Measurements from ENCODE around the gene ALDH3B2. TPM values are rescaled to one million over a fixed set of nuclear protein-coding genes. Genes with fewer than 3 reads are reported as not detected.

Gene ALDH3B2
- total RNA-seq, 4 donors from 2014 or later: 62.6 to 181 (median 120) TPM

DNA sequence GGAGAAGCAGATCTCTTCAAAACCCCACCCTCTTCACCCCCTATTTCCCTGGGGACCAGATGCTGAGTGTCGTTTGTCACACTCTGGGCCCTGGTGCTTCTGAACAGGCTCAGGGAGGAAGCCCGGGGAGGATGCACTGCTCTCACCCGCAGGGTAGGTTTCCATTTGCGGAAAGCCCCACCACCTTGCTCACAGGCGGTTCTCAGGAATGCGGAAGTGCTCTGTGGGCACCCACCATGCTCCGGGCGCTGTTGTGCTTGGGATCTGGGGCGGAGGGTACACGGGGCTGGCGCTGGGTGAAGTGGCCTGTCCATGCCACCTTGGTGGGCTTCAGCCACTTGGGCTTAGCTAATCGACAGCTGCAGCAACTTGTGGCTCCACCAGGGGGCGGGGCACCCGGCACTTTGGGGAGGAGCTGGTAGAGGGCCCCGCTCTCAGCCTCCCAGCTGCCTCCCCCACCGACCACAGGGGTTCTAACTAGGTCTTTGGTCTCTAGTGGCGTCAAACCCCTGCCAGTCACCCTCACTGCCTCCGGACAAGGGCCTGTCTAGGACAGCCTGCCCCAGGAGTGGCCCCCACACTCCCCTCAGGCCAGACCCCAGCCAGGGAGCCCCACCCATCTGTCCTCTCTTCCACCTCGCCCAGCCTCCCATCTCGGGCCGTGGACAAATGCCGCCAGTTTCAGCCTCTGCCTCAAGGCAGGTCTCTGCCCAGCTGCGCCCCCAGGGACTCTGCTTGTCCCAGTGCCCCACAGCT lies 60.3 kb downstream of the ALDH3B2 start:
- H3K4me1 ChIP-seq: peaks cover 13 to 29% (median 15%) of the 10 kb centered on the region in 3 donors
- H3K4me3 ChIP-seq: peak overlapping the region; percentile 17 to 63 (median 42)
- intact Hi-C loops (cut with DNase I): no loop called here
- H3K27me3 ChIP-seq: peaks cover 0 to 28% (median 0%) of the 10 kb centered on the region in 4 donors
- no peak for DNase-seq
- WGBS, 2 donors: 9 to 19% methylated on average over 5 to 6 of the region's 23 CpGs
- peaks cover 17 to 44% (median 22%) of the 10 kb centered on the region in 3 donors for H3K36me3 ChIP-seq
- TF ChIP-seq, protein P1, sequence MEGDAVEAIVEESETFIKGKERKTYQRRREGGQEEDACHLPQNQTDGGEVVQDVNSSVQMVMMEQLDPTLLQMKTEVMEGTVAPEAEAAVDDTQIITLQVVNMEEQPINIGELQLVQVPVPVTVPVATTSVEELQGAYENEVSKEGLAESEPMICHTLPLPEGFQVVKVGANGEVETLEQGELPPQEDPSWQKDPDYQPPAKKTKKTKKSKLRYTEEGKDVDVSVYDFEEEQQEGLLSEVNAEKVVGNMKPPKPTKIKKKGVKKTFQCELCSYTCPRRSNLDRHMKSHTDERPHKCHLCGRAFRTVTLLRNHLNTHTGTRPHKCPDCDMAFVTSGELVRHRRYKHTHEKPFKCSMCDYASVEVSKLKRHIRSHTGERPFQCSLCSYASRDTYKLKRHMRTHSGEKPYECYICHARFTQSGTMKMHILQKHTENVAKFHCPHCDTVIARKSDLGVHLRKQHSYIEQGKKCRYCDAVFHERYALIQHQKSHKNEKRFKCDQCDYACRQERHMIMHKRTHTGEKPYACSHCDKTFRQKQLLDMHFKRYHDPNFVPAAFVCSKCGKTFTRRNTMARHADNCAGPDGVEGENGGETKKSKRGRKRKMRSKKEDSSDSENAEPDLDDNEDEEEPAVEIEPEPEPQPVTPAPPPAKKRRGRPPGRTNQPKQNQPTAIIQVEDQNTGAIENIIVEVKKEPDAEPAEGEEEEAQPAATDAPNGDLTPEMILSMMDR (IDR thresholded peaks at IDR 0.05): peak; percentile 45 to 74 (median 64)
- TF ChIP-seq POLR2A (IDR thresholded peaks at IDR 0.05): peak in 1 of 4 donors; percentile 25
- H3K9me3 ChIP-seq: no peaks in the 10 kb centered on the region
- peak overlapping the region; percentile 53 to 82 (median 72) for H3K27ac ChIP-seq

DNA sequence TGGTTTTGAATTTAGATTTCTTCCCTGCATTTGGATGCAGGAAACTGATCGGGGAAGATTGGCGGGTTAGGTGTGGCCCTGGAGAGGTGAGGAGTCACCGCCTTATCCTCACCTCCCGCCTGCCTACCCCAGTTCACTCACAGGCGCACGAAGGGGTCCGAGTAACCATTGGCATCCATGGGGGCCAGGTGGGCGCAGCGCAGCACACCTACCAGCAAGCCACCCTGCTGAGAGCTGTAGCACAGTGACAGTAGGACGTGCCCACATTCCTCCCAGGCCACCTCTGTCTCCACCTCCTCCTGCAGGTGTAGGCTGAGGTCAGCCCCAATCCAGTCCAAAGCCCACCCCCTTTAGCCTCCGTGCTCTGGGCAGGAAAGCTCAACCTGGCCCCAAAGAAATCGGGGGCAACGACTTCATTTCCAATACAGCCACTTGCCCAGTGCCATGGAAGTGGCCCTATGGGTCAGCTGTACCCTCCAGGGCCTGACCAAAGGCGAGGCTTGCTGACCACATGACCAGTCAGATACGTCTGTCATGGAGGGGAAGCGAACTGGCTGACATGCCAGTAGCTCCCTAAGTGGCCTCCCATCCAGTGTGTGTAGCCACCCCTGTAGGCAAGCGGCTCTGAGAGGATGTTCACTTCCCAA lies 61.0 kb downstream of the ALDH3B2 start:
- no peak for DNase-seq
- Histone ChIP-seq H3K27me3 (peaks cover 0 to 28% (median 0%) of the 10 kb centered on the region in 4 donors), H3K36me3 (peaks cover 20 to 51% (median 29%) of the 10 kb centered on the region in 3 donors), H3K27ac (peak overlapping the region; percentile 53 to 82 (median 72)), H3K9me3 (no peaks in the 10 kb centered on the region), H3K4me3 (peak overlapping the region; percentile 17 to 63 (median 42)), H3K4me1 (peaks cover 13 to 33% (median 15%) of the 10 kb centered on the region in 3 donors)
- no peak for TF ChIP-seq POLR2A (IDR thresholded peaks at IDR 0.05)
- TF ChIP-seq, protein P1 (IDR thresholded peaks at IDR 0.05): no peak
- WGBS, 2 donors: 71 to 85% methylated on average over 10 to 12 of the region's 17 CpGs
- intact Hi-C loops (cut with DNase I): no loop called here

GRCh38 chr11:67612751-67613150 lies 61.7 kb downstream of the ALDH3B2 start:
- Histone ChIP-seq H3K4me3 (no peak overlapping the region), H3K9me3 (no peaks in the 10 kb centered on the region), H3K36me3 (peaks cover 20 to 54% (median 31%) of the 10 kb centered on the region in 3 donors), H3K27me3 (peaks cover 0 to 28% (median 0%) of the 10 kb centered on the region in 4 donors), H3K4me1 (peaks cover 14 to 39% (median 20%) of the 10 kb centered on the region in 3 donors), H3K27ac (no peak overlapping the region)
- 75 to 92% methylated on average over 2 to 7 of the region's 13 CpGs for WGBS, 2 donors
- no peak for TF ChIP-seq POLR2A (IDR thresholded peaks at IDR 0.05)
- TF ChIP-seq, protein P1 (IDR thresholded peaks at IDR 0.05): no peak
- intact Hi-C loops (cut with DNase I): no loop called here
- DNase-seq: no peak

Small RNAs within 50 kb of the gene (small RNA-seq; reads per million reads assigned to genes)
- 0 to 0.45 (median 0.11) reads per million in 4 donors for gene RPL37P2

Other genes with a start within 250 kb of the ALDH3B2 start
- gene RPS6KB2, start 246.1 kb downstream of the ALDH3B2 start, total RNA-seq: 100 to 1,000 TPM in 3 of 4 donors, 10 to 100 TPM in 1; 67.5 to 121 (median 113) TPM
- gene PTPRCAP, start 236.9 kb downstream of the ALDH3B2 start, total RNA-seq: 10 to 100 TPM in 1 of 4 donors, 1 to 10 TPM in 3; 5.9 to 14.1 (median 6.8) TPM
- gene CORO1B, start 231.1 kb downstream of the ALDH3B2 start, total RNA-seq: 100 to 1,000 TPM in 1 of 4 donors, 10 to 100 TPM in 3; 52.2 to 122 (median 57.6) TPM
- not detected for gene GPR152, start 221.9 kb downstream of the ALDH3B2 start, total RNA-seq
- under 1 TPM in 1 of 4 donors, not detected in 3; 0.38 TPM for gene CABP4, start 219.3 kb downstream of the ALDH3B2 start, total RNA-seq
- 100 to 1,000 TPM; 109 to 205 (median 145) TPM for gene TMEM134, start 205.4 kb downstream of the ALDH3B2 start, total RNA-seq
- gene AIP, start 191.6 kb downstream of the ALDH3B2 start, total RNA-seq: 10 to 100 TPM; 16.8 to 63.3 (median 28.3) TPM
- 10 to 100 TPM; 24.5 to 35.9 (median 28.7) TPM for gene PITPNM1, start 169.3 kb downstream of the ALDH3B2 start, total RNA-seq
- gene CDK2AP2, start 166.5 kb downstream of the ALDH3B2 start, total RNA-seq: 10 to 100 TPM; 32.0 to 55.2 (median 38.1) TPM
- not detected for gene CABP2, start 151.2 kb downstream of the ALDH3B2 start, total RNA-seq
- 1,000 to 10,000 TPM; 2,883 to 4,990 (median 3,239) TPM for gene GSTP1, start 90.8 kb downstream of the ALDH3B2 start, total RNA-seq
- 100 to 1,000 TPM; 206 to 260 (median 254) TPM for gene NDUFV1, start 67.7 kb downstream of the ALDH3B2 start, total RNA-seq
- gene NUDT8, start 44.7 kb downstream of the ALDH3B2 start, total RNA-seq: 10 to 100 TPM; 37.5 to 68.0 (median 47.0) TPM
- gene TBX10, start 34.9 kb downstream of the ALDH3B2 start, total RNA-seq: not detected
- under 1 TPM in 1 of 4 donors, not detected in 3; 0.44 TPM for gene ACY3, start 23.9 kb downstream of the ALDH3B2 start, total RNA-seq